HepG2 (cell line): Measurements from ENCODE around the gene RSL1D1. TPM values are rescaled to one million over a fixed set of nuclear protein-coding genes. Genes with fewer than 3 reads are reported as not detected.
A peak's percentile ranks its signal among the peaks of the same experiment; 100 is the strongest.

Source experiments
- CEBPB ChIP-seq: IDR thresholded peaks from 2 replicates; pipeline ENCODE4 v1.6.1; 2011; ENCODE audit warnings: low read depth, low read length, improper control_type of control experiment, borderline replicate concordance
- FOXK2 ChIP-seq: fragments of 450-650 bp; IDR thresholded peaks from 2 replicates; pipeline ENCODE4 v1.6.1; 2016
- HNRNPLL ChIP-seq: fragments of 200-400 bp; formaldehyde crosslinking; IDR thresholded peaks from 2 replicates; pipeline ENCODE4 v1.6.1; 2017; ENCODE audit warnings: mild to moderate bottlenecking, low read depth, low read length; ENCODE audit not compliant: poor library complexity, severe bottlenecking
- KDM2A ChIP-seq: sonication (generic); formaldehyde crosslinking; IDR thresholded peaks from 2 replicates; pipeline ENCODE4 v1.4.0; 2020; ENCODE audit warnings: low read depth, missing genetic modification reagents, borderline replicate concordance
- NFYB ChIP-seq: sonication (generic); formaldehyde crosslinking; IDR thresholded peaks from 2 replicates; pipeline ENCODE4 v1.4.0; 2020; ENCODE audit warnings: missing genetic modification reagents
- PCBP1 ChIP-seq: fragments of 200-400 bp; formaldehyde crosslinking; IDR thresholded peaks from 2 replicates; pipeline ENCODE4 v1.6.1; 2017; ENCODE audit warnings: mild to moderate bottlenecking, low read depth, low read length, borderline replicate concordance
- RNF2 ChIP-seq: fragments of 450-650 bp; conservative IDR thresholded peaks from 2 replicates; pipeline ENCODE4 v1.6.1; 2016; ENCODE audit warnings: low read depth
- SKIL ChIP-seq: sonication (generic); formaldehyde crosslinking; IDR thresholded peaks from 2 replicates; pipeline ENCODE4 v1.8.0; 2022; ENCODE audit warnings: missing genetic modification reagents, mild to moderate bottlenecking, moderate library complexity, borderline replicate concordance
- SNAPC4 ChIP-seq: sonication (generic); formaldehyde crosslinking; IDR thresholded peaks from 2 replicates; pipeline ENCODE4 v1.4.0; 2020; ENCODE audit warnings: mild to moderate bottlenecking, missing genetic modification reagents
- TAF15 ChIP-seq: fragments of 200-400 bp; formaldehyde crosslinking; IDR thresholded peaks from one replicate; pipeline ENCODE4 v1.6.1; 2018; ENCODE audit warnings: mild to moderate bottlenecking, low read depth, low read length; ENCODE audit not compliant: poor library complexity, severe bottlenecking
- XRCC5 ChIP-seq: fragments of 200-400 bp; formaldehyde crosslinking; optimal IDR thresholded peaks from 2 replicates; pipeline ENCODE3; 2017; ENCODE audit warnings: mild to moderate bottlenecking, low read length
- ZFP91 ChIP-seq: sonication (generic); formaldehyde crosslinking; IDR thresholded peaks from 2 replicates; pipeline ENCODE4 v1.9.0; 2022; ENCODE audit warnings: missing genetic modification reagents, mild to moderate bottlenecking, borderline replicate concordance
- ZFYVE20 ChIP-seq: sonication (generic); formaldehyde crosslinking; IDR thresholded peaks from 2 replicates; pipeline ENCODE4 v1.8.0; 2023; ENCODE audit warnings: low read depth, mild to moderate bottlenecking, moderate library complexity, missing genetic modification reagents, borderline replicate concordance
- ZNF629 ChIP-seq: sonication (generic); formaldehyde crosslinking; conservative IDR thresholded peaks from 2 replicates; pipeline ENCODE4 v1.5.0; 2020; ENCODE audit warnings: missing genetic modification reagents
- ZNF644 ChIP-seq: IDR thresholded peaks from 2 replicates; pipeline ENCODE4 v1.6.1; 2016; ENCODE audit warnings: low read depth
- ZSCAN22 ChIP-seq: sonication (generic); formaldehyde crosslinking; IDR thresholded peaks from 2 replicates; pipeline ENCODE4 v1.4.0; 2020; ENCODE audit warnings: mild to moderate bottlenecking, missing genetic modification reagents
- polyA plus RNA-seq, 8 experiments: library from polyadenylated mRNA; depleted of rRNA in 3 of 8; stranded (reverse) in 7 of 8; unstranded in 1 of 8; fragments of >200 nt; fragmentation: Illumina TruSeq in 4 of 8; extraction: Trizol in 4 of 8; gene quantifications; 2 replicates each; pipeline versions ENCODE4 v1.2.1 to v1.2.3, GENCODE V29; 2011 to 2016; ENCODE audit warnings: low read depth in 4 of 8, missing spikeins in 1 of 8, mixed read lengths in 1 of 8; ENCODE audit not compliant: insufficient read depth in 1 of 8
- total RNA-seq, 5 experiments: library from RNA; depleted of rRNA; stranded (reverse); fragments of >200 nt; fragmentation: Illumina TruSeq; extraction: Trizol; gene quantifications; 2 replicates each; pipeline ENCODE4 v1.2.3, GENCODE V29; 2016; ENCODE audit warnings: low read depth in 1 of 5
- TF ChIP-seq, protein P1 (sequence below): sonication (generic); formaldehyde crosslinking; IDR thresholded peaks from 2 replicates; pipeline ENCODE4 v1.4.0; 2020; ENCODE audit warnings: mild to moderate bottlenecking, missing genetic modification reagents

The RSL1D1 gene
- total and polyA plus RNA-seq, 2 of the 13 experiments (the other 11 are each of a cell fraction or from before 2014, with no cell fraction given): 187 to 343 TPM

DNA sequence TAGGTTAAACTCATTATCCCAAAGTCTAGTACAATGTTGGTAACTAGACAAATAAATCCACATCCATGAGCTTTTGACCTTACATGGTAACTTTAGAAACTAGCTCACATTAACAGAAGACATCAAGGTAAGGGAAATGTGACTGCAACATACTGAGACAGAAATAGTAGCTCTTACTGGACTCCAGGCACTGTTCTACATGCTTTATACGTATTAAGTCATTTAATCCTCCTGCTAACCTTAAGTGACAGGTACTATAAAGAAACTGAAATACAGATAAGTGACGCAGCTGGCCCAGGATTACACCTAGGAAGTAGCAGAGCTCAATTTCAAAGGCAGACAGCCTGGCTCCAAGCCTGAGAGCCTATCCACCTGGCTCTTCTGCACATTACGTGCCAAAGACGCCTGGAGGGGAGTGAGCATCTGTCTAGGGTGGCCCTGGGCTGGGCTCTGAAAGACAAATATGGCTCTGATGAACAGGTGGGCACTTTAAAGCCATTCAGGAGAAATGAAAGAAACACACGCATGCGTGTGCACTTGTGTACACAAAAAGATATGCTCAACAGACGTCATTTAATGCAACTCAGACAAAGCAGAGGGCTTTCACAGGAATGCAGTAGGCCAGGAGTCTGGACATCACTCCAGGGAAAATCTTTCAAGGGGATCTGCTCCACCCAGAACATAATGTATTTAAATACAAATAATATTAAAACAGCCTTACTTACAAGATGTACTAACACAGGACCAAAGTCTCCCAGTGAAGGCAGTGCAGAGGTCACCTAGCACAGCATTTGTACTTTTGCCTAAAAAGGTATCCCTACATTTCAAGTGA lies 58.7 kb downstream of the RSL1D1 start (continued):
- TF ChIP-seq SNAPC4 (no peak), ZNF644 (CRISPR knock-in tag) (no peak), NFYB (no peak), RNF2 (no peak), HNRNPLL (no peak), TAF15 (no peak), KDM2A (CRISPR knock-in tag) (no peak), ZSCAN22 (CRISPR knock-in tag) (no peak), FOXK2 (no peak), XRCC5 (no peak), ZFYVE20 (CRISPR knock-in tag) (no peak), ZNF629 (CRISPR knock-in tag) (no peak), SKIL (CRISPR knock-in tag) (no peak), PCBP1 (no peak), ZFP91 (CRISPR knock-in tag) (0 out of 2 replicates have a peak, but pooled peaks have one; percentile 31), CEBPB (no peak)
- TF ChIP-seq, protein P1, sequence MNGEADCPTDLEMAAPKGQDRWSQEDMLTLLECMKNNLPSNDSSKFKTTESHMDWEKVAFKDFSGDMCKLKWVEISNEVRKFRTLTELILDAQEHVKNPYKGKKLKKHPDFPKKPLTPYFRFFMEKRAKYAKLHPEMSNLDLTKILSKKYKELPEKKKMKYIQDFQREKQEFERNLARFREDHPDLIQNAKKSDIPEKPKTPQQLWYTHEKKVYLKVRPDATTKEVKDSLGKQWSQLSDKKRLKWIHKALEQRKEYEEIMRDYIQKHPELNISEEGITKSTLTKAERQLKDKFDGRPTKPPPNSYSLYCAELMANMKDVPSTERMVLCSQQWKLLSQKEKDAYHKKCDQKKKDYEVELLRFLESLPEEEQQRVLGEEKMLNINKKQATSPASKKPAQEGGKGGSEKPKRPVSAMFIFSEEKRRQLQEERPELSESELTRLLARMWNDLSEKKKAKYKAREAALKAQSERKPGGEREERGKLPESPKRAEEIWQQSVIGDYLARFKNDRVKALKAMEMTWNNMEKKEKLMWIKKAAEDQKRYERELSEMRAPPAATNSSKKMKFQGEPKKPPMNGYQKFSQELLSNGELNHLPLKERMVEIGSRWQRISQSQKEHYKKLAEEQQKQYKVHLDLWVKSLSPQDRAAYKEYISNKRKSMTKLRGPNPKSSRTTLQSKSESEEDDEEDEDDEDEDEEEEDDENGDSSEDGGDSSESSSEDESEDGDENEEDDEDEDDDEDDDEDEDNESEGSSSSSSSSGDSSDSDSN (CRISPR knock-in tag): no peak
